Fibroblast of villous mesenchyme (primary cell): Measurements from ENCODE around the gene AP2A2. TPM values are rescaled to one million over a fixed set of nuclear protein-coding genes. Genes with fewer than 3 reads are reported as not detected.

Experiments
- DNase-seq: peaks from one replicate; pipeline ENCODE4 v3.0.0-alpha.2; 2010; ENCODE audit warnings: low read depth
- H3K4me3 ChIP-seq: 2 replicates; pipeline ENCODE4 v1.5.1; 2011; ENCODE audit warnings: low read depth, mild to moderate bottlenecking, low read length
- total RNA-seq: library from RNA; depleted of rRNA; stranded (reverse); fragments of >200 nt; gene quantifications from 2 replicates; pipeline ENCODE4 v1.2.3, GENCODE V29; 2012
- TF ChIP-seq, protein P1 (sequence below): IDR thresholded peaks from 2 replicates; pipeline ENCODE4 v1.5.1; 2012; ENCODE audit warnings: low read depth, mild to moderate bottlenecking, low read length; ENCODE audit not compliant: insufficient read depth

The AP2A2 gene
- total RNA-seq, 1 donor = 53.5 TPM

- TF ChIP-seq, protein P1, sequence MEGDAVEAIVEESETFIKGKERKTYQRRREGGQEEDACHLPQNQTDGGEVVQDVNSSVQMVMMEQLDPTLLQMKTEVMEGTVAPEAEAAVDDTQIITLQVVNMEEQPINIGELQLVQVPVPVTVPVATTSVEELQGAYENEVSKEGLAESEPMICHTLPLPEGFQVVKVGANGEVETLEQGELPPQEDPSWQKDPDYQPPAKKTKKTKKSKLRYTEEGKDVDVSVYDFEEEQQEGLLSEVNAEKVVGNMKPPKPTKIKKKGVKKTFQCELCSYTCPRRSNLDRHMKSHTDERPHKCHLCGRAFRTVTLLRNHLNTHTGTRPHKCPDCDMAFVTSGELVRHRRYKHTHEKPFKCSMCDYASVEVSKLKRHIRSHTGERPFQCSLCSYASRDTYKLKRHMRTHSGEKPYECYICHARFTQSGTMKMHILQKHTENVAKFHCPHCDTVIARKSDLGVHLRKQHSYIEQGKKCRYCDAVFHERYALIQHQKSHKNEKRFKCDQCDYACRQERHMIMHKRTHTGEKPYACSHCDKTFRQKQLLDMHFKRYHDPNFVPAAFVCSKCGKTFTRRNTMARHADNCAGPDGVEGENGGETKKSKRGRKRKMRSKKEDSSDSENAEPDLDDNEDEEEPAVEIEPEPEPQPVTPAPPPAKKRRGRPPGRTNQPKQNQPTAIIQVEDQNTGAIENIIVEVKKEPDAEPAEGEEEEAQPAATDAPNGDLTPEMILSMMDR = no peak
- no peak overlapping the region for H3K4me3 ChIP-seq
- no peak for DNase-seq
Measured at GRCh38 chr11:987671-988070, 62.0 kb downstream of the AP2A2 start.

GRCh38 chr11:990101-990500 lies 64.4 kb downstream of the AP2A2 start:
- no peak overlapping the region for H3K4me3 ChIP-seq
- no peak for DNase-seq
- TF ChIP-seq, protein P1 = no peak

DNA sequence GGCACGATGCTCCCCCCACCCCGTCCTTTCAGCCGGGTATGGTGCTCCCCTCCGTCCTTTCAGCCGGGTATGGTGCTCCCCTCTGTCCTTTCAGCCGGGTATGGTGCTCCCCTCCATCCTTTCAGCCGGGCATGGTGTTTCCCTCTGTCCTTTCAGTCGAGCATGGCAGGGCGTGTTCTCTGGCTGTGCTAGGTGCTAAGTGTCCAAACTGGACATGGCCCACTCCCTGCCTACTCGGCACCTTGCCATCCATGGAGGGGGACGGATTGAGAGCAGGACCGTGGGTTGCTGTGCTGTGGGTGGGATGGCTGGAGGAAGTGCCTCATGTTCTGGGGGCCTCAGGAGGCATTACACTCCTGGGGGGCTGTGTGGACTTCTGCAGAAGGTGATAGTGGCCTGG lies 65.4 kb downstream of the AP2A2 start:
- TF ChIP-seq, protein P1 = no peak
- no peak for DNase-seq
- no peak overlapping the region for H3K4me3 ChIP-seq

GRCh38 chr11:991711-992307 lies 66.1 kb downstream of the AP2A2 start:
- H3K4me3 ChIP-seq = no peak overlapping the region
- TF ChIP-seq, protein P1 = no peak
- no peak for DNase-seq

DNA sequence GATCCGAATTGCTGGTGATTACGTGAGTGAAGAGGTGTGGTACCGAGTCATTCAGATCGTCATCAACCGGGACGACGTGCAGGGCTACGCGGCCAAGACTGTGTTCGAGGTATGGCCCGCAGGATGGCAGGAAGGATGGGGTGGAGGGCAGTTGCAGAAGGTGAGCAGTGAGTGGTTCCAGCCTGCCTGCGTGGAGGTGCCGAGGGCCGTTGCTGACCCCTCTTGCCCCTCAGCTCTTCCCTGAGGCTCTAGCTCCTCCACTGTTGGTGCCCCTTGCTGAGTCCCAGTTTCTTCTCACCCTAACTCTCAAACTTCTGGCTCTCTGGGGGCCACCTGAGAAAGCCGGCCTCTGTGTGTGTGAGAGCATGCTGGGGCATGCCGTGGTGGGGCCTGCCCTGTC lies 66.9 kb downstream of the AP2A2 start:
- TF ChIP-seq, protein P1 = no peak
- DNase-seq = no peak
- H3K4me3 ChIP-seq = no peak overlapping the region

DNA sequence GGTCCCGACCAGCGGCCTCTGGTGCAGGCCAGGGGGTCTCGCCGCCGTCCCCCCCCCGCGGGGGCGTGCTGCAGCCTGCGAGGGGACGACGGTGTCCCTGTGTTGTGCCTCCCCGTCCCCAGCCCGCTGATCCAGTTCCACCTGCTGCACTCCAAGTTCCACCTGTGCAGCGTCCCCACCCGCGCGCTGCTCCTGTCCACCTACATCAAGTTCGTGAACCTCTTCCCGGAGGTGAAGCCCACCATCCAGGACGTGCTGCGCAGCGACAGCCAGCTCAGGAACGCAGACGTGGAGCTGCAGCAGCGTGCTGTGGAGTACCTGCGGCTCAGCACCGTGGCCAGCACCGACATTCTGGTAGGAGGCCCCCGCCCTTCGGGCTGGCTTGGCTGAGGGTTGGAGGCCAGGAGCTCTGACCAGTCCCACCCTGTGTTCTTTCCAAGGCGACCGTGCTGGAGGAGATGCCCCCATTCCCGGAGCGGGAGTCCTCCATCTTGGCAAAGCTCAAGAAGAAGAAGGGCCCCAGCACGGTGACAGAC lies 68.0 kb downstream of the AP2A2 start:
- TF ChIP-seq, protein P1 = no peak
- H3K4me3 ChIP-seq = no peak overlapping the region
- no peak for DNase-seq

GRCh38 chr11:995044-995751 lies 69.5 kb downstream of the AP2A2 start:
- DNase-seq = no peak
- TF ChIP-seq, protein P1 = no peak

More at GRCh38 chr11:995044-995751, 69.5 kb downstream of the AP2A2 start:
- H3K4me3 ChIP-seq = no peak overlapping the region
